Measurements from ENCODE around the gene FGF13.

Gene FGF13

GRCh38 chrX:138664016-138664415 is 47.5 kb downstream of the FGF13 start:
- no peak for DNase-seq (ENCODE audit: low spot score)

- DNase-seq (ENCODE audit: low spot score): no peak
Observed at GRCh38 chrX:138651494-138651893, 60.0 kb downstream of the FGF13 start.

GRCh38 chrX:138648568-138648967 is 62.9 kb downstream of the FGF13 start:
- DNase-seq (ENCODE audit: low spot score): no peak

- no peak for DNase-seq (ENCODE audit: low spot score)
Observed at GRCh38 chrX:138638996-138639395, 72.5 kb downstream of the FGF13 start.

All from kidney tubule cell (primary cell).